ENCODE results near the gene CCDC117.

The CCDC117 gene

GRCh38 chr22:28829358-28830181 lies 57.1 kb downstream of the CCDC117 start:
- DNase-seq (ENCODE audit: low read depth, low spot score) = peak; percentile 28

- no peak for DNase-seq (ENCODE audit: low read depth, low spot score)
Measured at GRCh38 chr22:28830441-28830840, 57.9 kb downstream of the CCDC117 start.

- no peak for DNase-seq (ENCODE audit: low read depth, low spot score)
Measured at GRCh38 chr22:28831140-28832072, 58.9 kb downstream of the CCDC117 start.

GRCh38 chr22:28832731-28833130 lies 60.2 kb downstream of the CCDC117 start:
- DNase-seq (ENCODE audit: low read depth, low spot score) = no peak

GRCh38 chr22:28833276-28833923 lies 60.9 kb downstream of the CCDC117 start:
- DNase-seq (ENCODE audit: low read depth, low spot score) = no peak

GRCh38 chr22:28835630-28836189 lies 63.2 kb downstream of the CCDC117 start:
- no peak for DNase-seq (ENCODE audit: low read depth, low spot score)

- no peak for DNase-seq (ENCODE audit: low read depth, low spot score)
Measured at GRCh38 chr22:28837640-28838039, 65.1 kb downstream of the CCDC117 start.

Measured in activated CD4-positive, CD25-positive, alpha-beta regulatory T cell treated with anti-CD3 and anti-CD28 coated beads, Interleukin-2, amount 50 U/mL, for 16 hours (primary cell).